Hypothalamus (tissue), 51 donors: Measurements from ENCODE around the gene EP300.
"Not testable (repeated sequence)": the region's sequence is repeated elsewhere in the genome, so short reads cannot be mapped to it uniquely, and the experiment has no call there.

ENCODE experiments used
- DNase-seq, 51 donors: peaks; one replicate each; lab custom pipeline; 2025; lab: John Stamatoyannopoulos, UW

The EP300 gene

DNA sequence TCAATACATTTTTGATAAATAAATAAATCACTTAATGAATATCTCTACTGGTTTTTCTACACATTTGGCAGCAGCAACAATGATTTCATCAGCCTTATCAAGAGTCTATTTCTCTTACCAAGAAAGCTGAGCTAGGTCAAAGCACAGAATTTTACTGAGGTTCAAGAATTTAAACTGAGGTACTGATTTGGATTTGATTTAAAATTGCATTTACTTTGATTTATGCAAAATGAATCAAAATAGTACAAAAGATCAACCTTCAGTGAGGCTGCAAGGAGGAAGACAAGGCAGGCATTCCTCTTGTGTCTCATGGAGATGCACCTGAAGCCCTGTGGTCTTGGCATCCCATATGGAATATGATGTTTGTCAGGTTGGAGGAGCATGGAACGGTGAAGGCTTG, 15.5 kb upstream of the EP300 start:
- no peak for DNase-seq

DNA sequence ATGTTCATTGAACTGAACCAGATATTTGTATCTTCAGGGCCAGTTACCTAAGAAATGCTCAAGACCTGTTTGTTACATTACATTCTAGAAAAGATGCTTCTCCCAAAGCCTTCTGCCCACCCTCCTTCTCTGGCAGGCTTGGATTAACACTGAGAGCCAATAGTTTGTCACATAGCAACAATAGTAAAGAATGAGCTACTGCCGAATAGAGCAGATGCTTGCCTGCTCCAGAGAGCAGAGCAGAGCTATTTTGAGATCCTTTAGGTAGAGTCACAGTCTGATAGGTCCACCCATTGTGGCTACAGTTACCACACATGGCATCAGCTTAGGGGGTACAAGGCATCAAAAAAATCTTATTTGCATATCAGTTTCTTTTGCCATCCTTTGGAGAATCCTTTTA, 13.5 kb upstream of the EP300 start:
- DNase-seq: peak in 1 of 51 donors; percentile 4

DNA sequence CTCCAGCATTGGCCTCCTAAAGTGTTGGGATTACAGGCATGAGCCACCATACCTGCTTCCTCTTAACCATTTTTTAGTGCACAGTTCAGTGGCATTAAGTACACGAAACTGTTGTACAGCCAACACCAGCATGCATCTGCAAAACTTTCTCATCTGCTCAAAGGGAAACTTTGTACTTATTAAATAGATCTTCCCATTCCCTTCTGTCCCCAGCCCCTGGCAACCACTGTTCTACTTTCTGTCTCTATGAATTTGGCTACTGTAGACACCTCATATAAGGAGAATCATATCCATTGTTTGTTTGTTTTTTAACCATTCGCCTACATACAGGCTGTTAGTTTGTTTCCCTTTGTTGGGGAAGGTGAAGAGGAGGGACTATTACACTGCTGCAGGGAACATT, 6.5 kb upstream of the EP300 start:
- DNase-seq: no peak

GRCh38 chr22:41091132-41092022, 1.0 kb upstream of the EP300 start:
- peak; percentile 79 to 99 (median 98) for DNase-seq

GRCh38 chr22:41092847-41093411, 537 bp downstream of the EP300 start:
- peak in 17 of 51 donors; percentile 14 to 81 (median 35) for DNase-seq

GRCh38 chr22:41094041-41094593, 1.7 kb downstream of the EP300 start:
- peak in 5 of 51 donors; percentile 2 to 17 (median 13) for DNase-seq

- DNase-seq: no peak
Measured at GRCh38 chr22:41096391-41096790, 4.0 kb downstream of the EP300 start.

DNA sequence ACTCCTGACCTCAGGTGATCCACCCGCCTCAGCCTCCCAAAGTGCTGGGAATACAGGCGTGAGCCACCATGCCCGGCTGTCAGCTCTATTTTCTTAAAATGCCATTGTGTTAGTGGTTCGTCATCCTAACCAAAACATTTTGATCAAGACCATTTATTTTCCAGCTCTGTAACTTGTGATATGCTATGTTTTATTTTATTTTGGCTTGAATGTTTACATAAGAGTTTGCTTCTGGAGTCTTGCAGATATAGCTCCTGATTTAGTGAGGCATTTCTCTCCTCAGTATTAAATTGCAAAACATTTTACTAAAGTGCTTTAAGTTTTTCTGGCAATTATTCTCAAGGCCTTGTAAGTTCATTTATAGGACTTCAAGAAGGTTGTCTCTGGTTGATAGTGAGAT, 4.4 kb downstream of the EP300 start:
- no peak for DNase-seq

- DNase-seq: no peak
Measured at GRCh38 chr22:41099036-41099435, 6.6 kb downstream of the EP300 start.

DNA sequence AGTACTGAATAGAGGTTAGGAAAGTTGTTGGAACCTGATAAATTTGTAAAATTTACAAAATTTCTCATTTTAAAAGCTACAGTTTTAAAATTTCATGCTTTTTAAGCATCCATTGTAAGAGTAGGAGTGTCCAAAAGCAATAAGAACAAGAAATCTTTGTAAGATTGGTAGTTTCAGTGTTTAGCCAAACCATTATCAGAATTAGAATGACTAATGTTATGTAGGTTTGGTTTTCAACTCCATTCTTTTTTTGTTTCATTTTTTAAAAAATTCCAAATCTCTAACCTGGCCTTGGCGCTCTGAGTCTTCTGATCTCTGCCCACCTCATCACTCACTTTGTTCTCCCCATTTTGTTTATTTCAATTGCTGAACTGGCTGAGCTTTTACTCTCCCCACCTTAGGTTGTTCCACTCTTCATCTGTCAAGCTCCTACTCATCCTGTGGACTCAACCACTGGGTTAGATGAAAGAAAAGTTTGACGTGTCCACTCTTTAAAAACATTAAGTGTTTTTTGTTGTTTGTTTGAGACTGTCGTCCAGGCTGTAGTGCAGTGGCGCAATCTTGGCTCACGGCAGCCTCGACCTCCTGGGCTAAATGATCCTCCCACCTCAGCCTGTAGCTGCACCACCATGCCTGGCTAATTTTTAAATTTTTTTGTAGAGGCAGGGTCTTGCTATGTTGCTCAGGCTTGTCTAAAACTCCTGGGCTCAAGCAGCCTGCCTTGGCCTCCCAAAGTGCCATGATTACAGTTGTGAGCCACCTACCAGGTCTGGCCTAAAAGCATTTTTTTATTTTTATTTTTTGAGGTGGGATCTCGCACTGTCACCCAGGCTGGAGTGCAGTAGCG, 14.0 kb downstream of the EP300 start:
- no peak for DNase-seq

DNA sequence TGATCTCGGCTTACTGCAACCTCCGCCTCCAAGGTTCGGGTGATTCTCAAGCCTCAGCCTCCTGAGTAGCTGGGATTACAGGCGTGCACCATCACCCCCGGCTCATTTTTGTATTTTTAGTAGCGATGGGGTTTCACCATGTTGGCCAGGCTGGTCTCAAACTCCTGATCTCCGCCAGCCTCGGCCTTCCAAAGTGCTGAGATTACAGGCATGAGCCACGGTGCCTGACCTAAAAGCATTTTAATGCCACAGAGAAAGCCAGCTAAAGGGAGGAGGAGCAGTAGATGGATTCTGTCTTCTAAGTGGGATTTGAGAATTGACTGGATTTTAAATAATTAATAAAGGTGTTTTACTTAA, 14.6 kb downstream of the EP300 start:
- DNase-seq: not testable (repeated sequence)

GRCh38 chr22:41110968-41111367, 18.6 kb downstream of the EP300 start:
- DNase-seq: no peak

DNA sequence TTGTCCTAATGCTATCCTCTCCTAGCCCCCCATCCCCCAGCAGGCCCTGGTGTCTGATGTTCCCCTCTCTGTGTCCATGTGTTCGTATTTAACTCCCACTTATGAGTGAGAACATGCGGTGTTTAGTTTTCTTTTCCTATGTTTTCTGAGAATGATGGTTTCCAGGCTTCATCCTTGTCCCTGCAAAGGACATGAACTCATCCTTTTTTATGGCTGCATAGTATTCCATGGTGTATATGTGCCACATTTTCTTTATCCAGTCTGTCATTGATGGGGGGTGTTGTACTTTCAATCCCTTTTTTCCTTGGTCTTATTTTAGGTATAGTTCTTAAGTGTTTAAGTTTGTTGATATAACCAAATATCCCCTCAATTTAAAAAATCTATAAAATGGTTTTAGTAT, 23.9 kb downstream of the EP300 start:
- DNase-seq: no peak

DNA sequence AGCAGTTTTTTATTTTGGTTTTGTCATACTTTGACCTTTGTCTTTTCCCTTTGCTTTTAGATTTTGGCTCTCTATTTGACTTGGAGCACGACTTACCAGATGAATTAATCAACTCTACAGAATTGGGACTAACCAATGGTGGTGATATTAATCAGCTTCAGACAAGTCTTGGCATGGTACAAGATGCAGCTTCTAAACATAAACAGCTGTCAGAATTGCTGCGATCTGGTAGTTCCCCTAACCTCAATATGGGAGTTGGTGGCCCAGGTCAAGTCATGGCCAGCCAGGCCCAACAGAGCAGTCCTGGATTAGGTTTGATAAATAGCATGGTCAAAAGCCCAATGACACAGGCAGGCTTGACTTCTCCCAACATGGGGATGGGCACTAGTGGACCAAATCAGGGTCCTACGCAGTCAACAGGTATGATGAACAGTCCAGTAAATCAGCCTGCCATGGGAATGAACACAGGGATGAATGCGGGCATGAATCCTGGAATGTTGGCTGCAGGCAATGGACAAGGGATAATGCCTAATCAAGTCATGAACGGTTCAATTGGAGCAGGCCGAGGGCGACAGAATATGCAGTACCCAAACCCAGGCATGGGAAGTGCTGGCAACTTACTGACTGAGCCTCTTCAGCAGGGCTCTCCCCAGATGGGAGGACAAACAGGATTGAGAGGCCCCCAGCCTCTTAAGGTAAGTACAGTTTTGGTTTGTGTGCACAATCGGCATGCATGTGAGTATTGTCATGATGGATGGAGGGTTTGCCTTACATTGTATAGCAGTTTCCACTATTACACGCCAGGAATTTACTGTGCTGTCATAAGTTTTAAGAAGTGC, 25.0 kb downstream of the EP300 start:
- no peak for DNase-seq

- DNase-seq: no peak
Measured at GRCh38 chr22:41123151-41123550, 30.8 kb downstream of the EP300 start.

- no peak for DNase-seq
Measured at GRCh38 chr22:41124086-41124485, 31.7 kb downstream of the EP300 start.

- peak in 1 of 51 donors; percentile 5 for DNase-seq
Measured at GRCh38 chr22:41127451-41127850, 35.1 kb downstream of the EP300 start.

GRCh38 chr22:41128606-41129005, 36.2 kb downstream of the EP300 start:
- DNase-seq: no peak

GRCh38 chr22:41132550-41132949, 40.2 kb downstream of the EP300 start:
- no peak for DNase-seq

DNA sequence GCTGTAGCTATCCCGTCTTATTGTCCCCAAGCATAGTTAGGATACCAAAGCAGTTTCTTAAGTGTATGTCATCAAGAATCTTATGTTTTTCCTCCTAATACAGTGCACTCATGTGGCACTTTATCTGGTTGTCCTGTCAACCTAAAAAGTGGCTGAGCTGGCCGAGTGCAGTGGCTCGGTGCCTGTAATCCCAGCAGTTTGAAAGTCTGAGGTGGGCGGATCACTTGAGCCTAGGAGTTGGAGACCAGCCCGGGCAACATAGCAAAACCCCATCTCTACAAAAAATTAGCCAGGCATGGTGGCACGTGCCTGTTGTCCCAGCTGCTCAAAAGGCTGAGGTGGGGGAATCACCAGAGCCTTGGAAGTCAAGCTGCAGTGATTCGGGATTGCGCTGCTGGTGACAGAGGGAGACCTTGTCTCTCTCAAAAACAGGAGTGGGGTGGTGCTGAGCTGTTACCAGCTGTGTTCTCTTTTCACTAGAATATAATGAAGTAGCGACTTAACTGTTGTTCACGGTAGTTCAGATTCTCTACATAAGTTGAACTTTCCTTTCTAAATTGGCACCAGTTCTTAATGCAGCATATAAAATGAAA, 48.1 kb downstream of the EP300 start:
- DNase-seq: peak in 11 of 51 donors; percentile 2 to 27 (median 11)
